Ovary (tissue), 9 donors: Measurements from ENCODE around the gene CACNA2D3. TPM values are rescaled to one million over a fixed set of nuclear protein-coding genes. Genes with fewer than 3 reads are reported as not detected.

Source experiments
- DNase-seq, 5 donors: peaks; one replicate each; pipeline ENCODE4 v3.0.0-alpha.2; 2019 to 2020
- H3K27ac ChIP-seq, 2 donors: fragments of 200-600 bp; one replicate each; pipeline versions ENCODE4 v1.5.1 to v1.8.0; 2019 to 2022
- H3K27me3 ChIP-seq: fragments of 200-600 bp; one replicate; pipeline ENCODE4 v1.8.0; 2022
- H3K36me3 ChIP-seq: fragments of 200-600 bp; sonication (generic); one replicate; pipeline ENCODE4 v1.5.1; 2019
- H3K4me1 ChIP-seq: one replicate; pipeline ENCODE4 v1.8.1; 2013; ENCODE audit warnings: mild to moderate bottlenecking, moderate library complexity; ENCODE audit not compliant: insufficient read depth
- H3K4me3 ChIP-seq: fragments of 200-600 bp; sonication (generic); one replicate; pipeline ENCODE4 v1.5.1; 2017
- H3K9me3 ChIP-seq, 2 donors: fragments of 200-600 bp in 1 of 2; sonication (generic) in 1 of 2; one replicate each; pipeline versions ENCODE4 v1.5.1 to v1.8.1; 2013 to 2019; ENCODE audit warnings: mild to moderate bottlenecking in 1 of 2, moderate library complexity in 1 of 2
- CTCF ChIP-seq, 3 donors: fragments of 450-650 bp in 2 of 3; fragments of 200-600 bp in 1 of 3; IDR thresholded peaks; one replicate each; pipeline versions ENCODE4 v1.5.1 to v1.8.0; 2016 to 2022; ENCODE audit warnings: antibody characterized with exemption in 3 of 3, mild to moderate bottlenecking in 1 of 3
- EP300 ChIP-seq: sonication (generic); formaldehyde crosslinking; IDR thresholded peaks from one replicate; pipeline ENCODE4 v1.6.1; 2017; ENCODE audit warnings: antibody characterized with exemption
- POLR2A ChIP-seq: fragments of 450-650 bp; IDR thresholded peaks from one replicate; pipeline ENCODE4 v1.6.1; 2017; ENCODE audit warnings: antibody characterized with exemption, mild to moderate bottlenecking, moderate library complexity
- WGBS, 3 donors: extraction: QIAGEN DNeasy Blood & Tissue Kit in 1 of 3; methylation state at CpG; one replicate each; pipeline versions ENCODE4 v1.1.5 to v1.1.7; 2013 to 2017; 5-methylcytosine and 5-hydroxymethylcytosine counted together
- intact Hi-C, 4 donors: fragments of 100-400 bp; cut with DNase I; formaldehyde crosslinking; loops; one replicate each; pipeline versions ENCODE4 v1.11.0 to v1.15.1; 2022 to 2023
- polyA plus RNA-seq, 2 donors: library from polyadenylated mRNA; stranded (reverse); fragments of 200-250 nt in 1 of 2; fragments of 350-450 nt in 1 of 2; fragmentation: Illumina TruSeq in 1 of 2; extraction: RNeasy Lipid Tissue Mini Kit (QIAGEN cat#74804) in 1 of 2; gene quantifications; one replicate each; pipeline ENCODE4 v1.2.3, GENCODE V29; 2013 to 2014
- total RNA-seq, 7 donors: library from RNA; depleted of rRNA in 2 of 7; stranded (reverse); fragments of >200 nt in 2 of 7; fragmentation: NEBNext Ultra II Directional in 3 of 7; extraction: Animal tissue kit (Norgen Biotek cat#: 25700) in 3 of 7; gene quantifications; one replicate each; pipeline versions ENCODE4 v1.1.0 to v1.2.4, GENCODE V29; 2016 to 2023
- donor health status: DM: no; HTN: no; CAD: no; lungs with moderate emphysema.
- donor health status: DM: no; HTN: no; CAD: no.
- donor health status: Bipolar disorder and iron deficiency.
- donor health status: DM: yes; HTN: yes; CAD: no.
- donor health status: DM: no; HTN: no; CAD: no.
- donor health status: DM: yes; HTN: yes; CAD: no.

The CACNA2D3 gene
- total and polyA plus RNA-seq, 9 donors, result 2.0 to 10.1 (median 4.7) TPM

- DNase-seq, result no peak
- Histone ChIP-seq H3K36me3 (no peaks in the 10 kb centered on the region), H3K27ac (peak overlapping the region in 1 of 2 donors; percentile 55), H3K27me3 (no peaks in the 10 kb centered on the region), H3K4me1 (no peaks in the 10 kb centered on the region), H3K9me3 (no peaks in the 10 kb centered on the region), H3K4me3 (no peak overlapping the region)
- intact Hi-C loops, result no loop called here
- TF ChIP-seq POLR2A, result no peak
- WGBS, 3 donors, result 46 to 66% (median 56%) methylated on average over 3 of the region's 3 CpGs
Observed at GRCh38 chr3:54661151-54661550, 538.8 kb downstream of the CACNA2D3 start.

DNA sequence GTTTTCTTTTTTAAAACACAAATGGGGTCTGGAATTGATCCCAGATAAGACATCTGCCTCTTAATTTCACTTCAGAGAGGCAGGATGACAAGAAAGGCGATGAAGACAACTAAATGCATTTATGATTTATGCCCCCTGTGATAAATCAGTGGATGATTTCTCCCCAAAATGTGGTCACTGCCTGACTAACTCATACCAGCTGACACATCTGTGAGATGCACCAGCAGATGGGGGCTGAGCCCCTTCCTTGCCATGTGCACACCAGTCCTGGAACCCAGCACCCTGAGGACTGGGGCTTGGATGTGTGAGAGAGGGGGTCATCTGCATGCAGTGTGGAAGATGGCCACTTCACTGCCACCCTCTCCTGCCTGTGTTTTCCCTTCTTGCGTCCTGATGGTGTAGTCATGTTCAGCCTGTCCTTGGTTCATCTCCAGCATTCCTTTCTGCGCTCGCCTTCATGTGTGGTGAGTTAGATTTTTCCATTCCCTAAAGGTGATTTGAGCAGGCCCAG is 541.2 kb downstream of the CACNA2D3 start:
- Histone ChIP-seq H3K4me3 (no peak overlapping the region), H3K27me3 (no peaks in the 10 kb centered on the region), H3K9me3 (no peaks in the 10 kb centered on the region), H3K36me3 (no peaks in the 10 kb centered on the region), H3K4me1 (no peaks in the 10 kb centered on the region), H3K27ac (no peak overlapping the region)
- no peak for DNase-seq
- 65 to 85% (median 76%) methylated on average over 4 of the region's 4 CpGs for WGBS, 3 donors
- no peak for TF ChIP-seq CTCF (IDR thresholded peaks at IDR 0.05)
- TF ChIP-seq EP300, result no peak
- intact Hi-C loops, result no loop called here

GRCh38 chr3:54665016-54665600 is 542.8 kb downstream of the CACNA2D3 start:
- no peaks in the 10 kb centered on the region for H3K36me3 ChIP-seq
- H3K27me3 ChIP-seq, result no peaks in the 10 kb centered on the region
- intact Hi-C loops, result no loop called here
- WGBS, 3 donors, result 92 to 97% (median 94%) methylated on average over 8 of the region's 8 CpGs
- H3K27ac ChIP-seq, result no peak overlapping the region
- H3K4me1 ChIP-seq, result no peaks in the 10 kb centered on the region
- DNase-seq, result no peak
- H3K4me3 ChIP-seq, result no peak overlapping the region
- H3K9me3 ChIP-seq, result no peaks in the 10 kb centered on the region
- TF ChIP-seq EP300, result no peak
- no peak for TF ChIP-seq POLR2A

- no peak overlapping the region for H3K4me3 ChIP-seq
- no peak for TF ChIP-seq CTCF (IDR thresholded peaks at IDR 0.05)
- no peak for TF ChIP-seq POLR2A
- TF ChIP-seq EP300, result no peak
- 82 to 86% (median 85%) methylated on average over 3 of the region's 3 CpGs for WGBS, 3 donors
- H3K36me3 ChIP-seq, result no peaks in the 10 kb centered on the region
- H3K27ac ChIP-seq, result no peak overlapping the region
- H3K4me1 ChIP-seq, result no peaks in the 10 kb centered on the region
- no peaks in the 10 kb centered on the region for H3K27me3 ChIP-seq
- no peak for DNase-seq
- H3K9me3 ChIP-seq, result no peaks in the 10 kb centered on the region
- intact Hi-C loops, result no loop called here
Observed at GRCh38 chr3:54668236-54668635, 545.9 kb downstream of the CACNA2D3 start.

DNA sequence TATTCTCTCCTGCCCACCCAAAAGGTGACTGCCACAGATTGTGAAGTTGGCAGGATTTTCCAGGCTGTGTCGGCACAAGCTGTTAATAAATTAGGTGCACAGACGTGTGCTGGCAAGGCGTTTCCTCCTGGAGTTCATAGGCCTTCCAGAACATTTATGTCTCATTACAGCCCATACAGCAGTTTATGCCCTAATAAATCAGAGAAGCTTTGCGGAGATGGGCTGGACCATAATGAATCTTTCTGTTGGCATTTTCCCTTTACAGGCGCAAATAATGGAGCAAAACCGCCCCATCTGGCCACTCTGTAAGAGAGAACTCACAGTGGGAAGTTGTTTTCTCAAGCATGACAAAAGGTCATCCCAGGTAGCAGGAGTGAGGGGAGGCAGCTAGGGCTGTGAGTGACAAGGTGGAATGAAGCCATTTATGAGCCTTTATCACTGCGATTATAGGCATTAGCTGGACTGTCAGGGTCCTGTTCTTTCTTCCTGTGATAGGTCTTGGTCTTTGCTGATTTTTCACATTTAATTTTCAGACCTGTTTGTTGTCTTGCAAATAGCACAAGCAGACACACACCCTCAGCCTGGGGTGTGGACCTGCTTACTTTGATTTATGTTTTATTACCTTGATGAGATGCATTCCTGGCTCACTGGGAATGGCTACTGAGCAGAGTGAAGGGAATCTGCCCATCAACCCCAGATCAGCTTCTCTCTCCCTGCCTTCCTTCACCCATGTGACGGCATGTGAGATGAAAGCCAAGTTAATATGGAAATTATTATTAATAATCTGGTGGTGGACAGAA is 548.0 kb downstream of the CACNA2D3 start:
- Histone ChIP-seq H3K36me3 (no peaks in the 10 kb centered on the region), H3K27me3 (no peaks in the 10 kb centered on the region), H3K9me3 (no peaks in the 10 kb centered on the region), H3K4me1 (no peaks in the 10 kb centered on the region), H3K27ac (no peak overlapping the region), H3K4me3 (no peak overlapping the region)
- 69 to 89% (median 78%) methylated on average over 8 of the region's 8 CpGs for WGBS, 3 donors
- DNase-seq, result no peak
- intact Hi-C loops, result no loop called here
- TF ChIP-seq CTCF (IDR thresholded peaks at IDR 0.05), result no peak
- TF ChIP-seq POLR2A, result no peak
- no peak for TF ChIP-seq EP300
